NCI-H345 treated with DMSO at 0.1 percent for 48 hours (cell line): Measurements from ENCODE around the gene ELANE.

ENCODE experiments used
- DNase-seq: peaks from one replicate; lab custom pipeline; 2025; ENCODE audit not compliant: unreplicated experiment; lab: John Stamatoyannopoulos, UW

ELANE gene

GRCh38 chr19:896434-896833 lies 44.3 kb downstream of the ELANE start:
- no peak for DNase-seq

GRCh38 chr19:896999-897398 lies 44.9 kb downstream of the ELANE start:
- no peak for DNase-seq

GRCh38 chr19:897442-898039 lies 45.4 kb downstream of the ELANE start:
- no peak for DNase-seq

- no peak for DNase-seq
Measured at GRCh38 chr19:898663-899062, 46.6 kb downstream of the ELANE start.

GRCh38 chr19:899336-900042 lies 47.4 kb downstream of the ELANE start:
- no peak for DNase-seq

DNA sequence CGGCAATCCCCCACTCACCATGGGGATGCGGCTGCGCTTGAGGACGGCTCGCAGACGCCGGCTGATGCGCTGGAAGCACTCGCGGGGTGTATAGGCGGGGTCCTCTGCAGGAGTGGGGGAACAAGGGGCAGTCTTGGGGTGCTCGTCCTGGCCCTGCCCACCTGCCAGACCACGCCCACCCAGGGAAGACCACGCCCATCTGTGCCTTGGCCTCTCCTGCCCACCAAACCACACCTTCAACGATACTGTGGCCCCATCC lies 47.9 kb downstream of the ELANE start:
- no peak for DNase-seq

GRCh38 chr19:900302-901111 lies 48.4 kb downstream of the ELANE start:
- DNase-seq: no peak

GRCh38 chr19:901216-902092 lies 49.4 kb downstream of the ELANE start:
- DNase-seq: no peak

- DNase-seq: no peak
Measured at GRCh38 chr19:902093-902370, 49.9 kb downstream of the ELANE start.

DNA sequence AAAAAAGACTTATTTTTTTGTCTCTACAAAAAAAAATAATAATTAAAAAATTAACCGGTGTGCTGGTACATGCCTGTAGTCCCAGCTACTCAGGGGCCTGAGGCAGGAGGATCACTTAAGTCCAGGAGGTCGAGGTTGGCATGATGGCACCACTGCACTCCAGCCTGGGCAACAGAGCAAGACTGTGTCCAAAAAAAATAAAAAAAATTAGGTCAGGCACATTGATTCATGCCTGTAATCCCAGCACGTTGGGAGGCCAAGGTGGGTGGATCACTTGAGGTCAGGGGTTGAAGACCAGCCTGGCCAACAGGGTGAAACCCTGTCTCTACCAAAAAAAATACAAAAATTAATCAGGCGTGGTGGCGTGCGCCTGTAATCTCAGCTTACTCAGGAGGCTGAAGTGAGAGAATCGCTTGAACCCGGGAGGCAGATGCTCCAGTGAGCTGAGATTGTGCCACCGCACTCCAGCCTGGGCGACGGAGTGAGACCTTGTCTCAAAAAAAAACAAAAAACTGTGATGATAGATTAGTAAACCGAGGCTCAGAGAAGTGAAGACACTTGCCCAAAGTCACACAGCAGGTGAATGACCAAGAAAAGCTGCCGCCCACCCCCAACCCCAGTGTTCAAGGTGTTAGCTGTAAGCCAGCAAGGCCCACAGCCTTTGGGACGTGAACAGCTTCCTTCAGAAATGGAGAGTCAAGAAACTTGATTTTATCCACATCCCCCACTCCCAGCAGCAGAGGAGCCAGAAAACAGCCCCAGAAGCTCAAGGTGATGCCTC lies 50.5 kb downstream of the ELANE start:
- no peak for DNase-seq

DNA sequence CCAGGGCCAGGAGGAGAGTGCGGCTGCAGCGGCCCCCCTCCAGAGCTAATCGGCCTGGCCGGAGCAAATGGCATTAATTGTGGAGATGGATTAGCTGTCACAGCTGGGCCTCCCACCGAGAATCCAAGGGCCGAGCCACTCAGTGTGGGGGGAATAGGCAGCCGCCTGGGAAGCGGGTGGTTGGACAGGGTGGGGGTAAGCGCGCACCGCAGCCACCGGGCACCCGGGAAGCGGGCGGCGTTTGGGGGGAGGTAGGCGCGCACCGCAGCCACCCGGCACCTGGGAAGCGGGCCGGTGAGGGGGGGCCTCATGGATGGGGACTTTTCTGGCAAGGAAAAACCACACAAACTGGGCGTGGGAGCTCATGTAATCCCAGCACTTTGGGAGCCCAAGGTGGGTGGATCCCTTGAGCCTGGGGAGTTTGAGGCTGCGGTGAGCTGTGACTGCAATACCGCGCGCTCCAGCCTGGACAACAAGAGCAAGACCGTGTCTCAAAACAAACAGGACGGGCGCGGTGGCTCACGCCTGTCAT lies 51.2 kb downstream of the ELANE start:
- no peak for DNase-seq

GRCh38 chr19:904545-904944 lies 52.4 kb downstream of the ELANE start:
- DNase-seq: no peak
